Hepatocyte (in vitro differentiated cells): ENCODE data around the gene ZBTB20. TPM values are rescaled to one million over a fixed set of nuclear protein-coding genes. Genes with fewer than 3 reads are reported as not detected.

Experiments used
- DNase-seq: peaks from one replicate; pipeline ENCODE4 v3.0.0-alpha.2; 2016; ENCODE audit warnings: low spot score
- H2AFZ ChIP-seq: fragments of 200-600 bp; sonication (generic); 2 replicates; pipeline ENCODE4 v1.6.0; 2016; ENCODE audit warnings: antibody characterized with exemption, mild to moderate bottlenecking
- H3K27ac ChIP-seq: fragments of 200-600 bp; sonication (generic); 2 replicates; pipeline ENCODE4 v1.5.1; 2016; ENCODE audit warnings: mild to moderate bottlenecking
- H3K27me3 ChIP-seq: fragments of 200-600 bp; sonication (generic); 2 replicates; pipeline ENCODE4 v1.6.1; 2016
- H3K36me3 ChIP-seq: fragments of 200-600 bp; sonication (generic); replicated peaks from 2 replicates; pipeline ENCODE4 v1.5.1; 2016; ENCODE audit warnings: low read depth; ENCODE audit not compliant: insufficient read depth
- H3K4me1 ChIP-seq: fragments of 200-600 bp; sonication (generic); 2 replicates; pipeline ENCODE4 v1.5.1; 2016; ENCODE audit warnings: mild to moderate bottlenecking, moderate library complexity; ENCODE audit not compliant: insufficient read depth
- H3K4me2 ChIP-seq: fragments of 200-600 bp; sonication (generic); 2 replicates; pipeline ENCODE4 v1.6.0; 2016
- H3K4me3 ChIP-seq: fragments of 200-600 bp; sonication (generic); 2 replicates; pipeline ENCODE4 v1.5.1; 2016; ENCODE audit warnings: mild to moderate bottlenecking
- H3K79me2 ChIP-seq: fragments of 200-600 bp; sonication (generic); 2 replicates; pipeline ENCODE4 v1.6.0; 2017; ENCODE audit warnings: mild to moderate bottlenecking
- H3K9me2 ChIP-seq: fragments of 200-600 bp; sonication (generic); replicated peaks from 2 replicates; pipeline ENCODE4 v1.6.0; 2017; ENCODE audit warnings: mild to moderate bottlenecking; ENCODE audit not compliant: insufficient read depth
- H3K9me3 ChIP-seq: fragments of 200-600 bp; sonication (generic); 2 replicates; pipeline ENCODE4 v1.5.1; 2016; ENCODE audit warnings: low read depth, mild to moderate bottlenecking
- H4K20me1 ChIP-seq: fragments of 200-600 bp; sonication (generic); 2 replicates; pipeline ENCODE4 v1.6.0; 2016; ENCODE audit warnings: mild to moderate bottlenecking; ENCODE audit not compliant: insufficient read depth, poor library complexity, severe bottlenecking
- EZH2 ChIP-seq: fragments of 200-600 bp; sonication (generic); IDR thresholded peaks from 2 replicates; pipeline ENCODE4 v1.6.1; 2016; ENCODE audit warnings: antibody characterized with exemption, mild to moderate bottlenecking, borderline replicate concordance
- EZH2phosphoT487 ChIP-seq: fragments of 200-600 bp; sonication (generic); IDR thresholded peaks from one replicate; pipeline ENCODE4 v1.6.1; 2018; ENCODE audit warnings: antibody characterized with exemption, mild to moderate bottlenecking, low read depth, moderate library complexity; ENCODE audit not compliant: unreplicated experiment, severe bottlenecking
- WGBS: methylation state at CpG from one replicate; pipeline ENCODE4 v1.1.6; 2016; ENCODE audit warnings: low lambda C conversion rate; ENCODE audit errors: missing lambda C conversion rate; 5-methylcytosine and 5-hydroxymethylcytosine counted together
- polyA plus RNA-seq: library from polyadenylated mRNA; unstranded; fragments of >200 nt; fragmentation: Nextera tagmentation; extraction: Ambion mirVana; gene quantifications from 2 replicates; pipeline ENCODE4 v1.2.1, GENCODE V29; 2016
- total RNA-seq: library from RNA; depleted of rRNA; stranded (reverse); fragments of >200 nt; gene quantifications from 2 replicates; pipeline ENCODE4 v1.2.3, GENCODE V29; 2014
- TF ChIP-seq, protein P1 (sequence below): fragments of 200-600 bp; sonication (generic); IDR thresholded peaks from 2 replicates; pipeline ENCODE4 v1.5.1; 2016; ENCODE audit warnings: antibody characterized with exemption, mild to moderate bottlenecking; ENCODE audit not compliant: poor library complexity

ZBTB20 gene
- total and polyA plus RNA-seq, 2 experiments from 2014 or later = 25.8 to 28.0 TPM

DNA sequence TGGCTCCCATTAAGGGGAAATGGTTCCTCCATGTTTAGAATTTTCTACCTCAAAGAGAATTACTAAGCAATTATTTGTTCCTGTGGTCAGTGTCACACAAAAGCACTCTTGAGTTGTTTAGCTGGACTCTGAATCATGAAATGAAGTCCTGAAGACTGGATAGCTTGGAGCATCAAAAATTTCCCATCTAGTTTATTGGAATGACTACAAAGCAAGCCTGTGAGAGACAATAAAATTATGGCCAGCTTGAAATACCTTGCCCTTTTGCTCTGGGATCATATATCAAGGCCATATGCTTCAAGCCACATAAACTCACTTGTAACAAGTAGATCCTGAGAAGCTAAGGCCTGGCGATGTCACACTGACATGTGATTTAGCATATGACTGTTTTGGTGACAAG is 561.0 kb downstream of the ZBTB20 start:
- Histone ChIP-seq H3K79me2 (no peaks in the 10 kb centered on the region), H3K9me2 (no peaks in the 10 kb centered on the region), H3K9me3 (no peaks in the 10 kb centered on the region), H3K36me3 (no peaks in the 10 kb centered on the region), H3K4me3 (no peak overlapping the region), H3K27me3 (no peaks in the 10 kb centered on the region), H2AFZ (no peak overlapping the region), H3K27ac (no peak overlapping the region), H4K20me1 (no peaks in the 10 kb centered on the region), H3K4me2 (no peak overlapping the region), H3K4me1 (no peaks in the 10 kb centered on the region)
- TF ChIP-seq EZH2phosphoT487 (no peak), EZH2 (no peak)
- TF ChIP-seq, protein P1, sequence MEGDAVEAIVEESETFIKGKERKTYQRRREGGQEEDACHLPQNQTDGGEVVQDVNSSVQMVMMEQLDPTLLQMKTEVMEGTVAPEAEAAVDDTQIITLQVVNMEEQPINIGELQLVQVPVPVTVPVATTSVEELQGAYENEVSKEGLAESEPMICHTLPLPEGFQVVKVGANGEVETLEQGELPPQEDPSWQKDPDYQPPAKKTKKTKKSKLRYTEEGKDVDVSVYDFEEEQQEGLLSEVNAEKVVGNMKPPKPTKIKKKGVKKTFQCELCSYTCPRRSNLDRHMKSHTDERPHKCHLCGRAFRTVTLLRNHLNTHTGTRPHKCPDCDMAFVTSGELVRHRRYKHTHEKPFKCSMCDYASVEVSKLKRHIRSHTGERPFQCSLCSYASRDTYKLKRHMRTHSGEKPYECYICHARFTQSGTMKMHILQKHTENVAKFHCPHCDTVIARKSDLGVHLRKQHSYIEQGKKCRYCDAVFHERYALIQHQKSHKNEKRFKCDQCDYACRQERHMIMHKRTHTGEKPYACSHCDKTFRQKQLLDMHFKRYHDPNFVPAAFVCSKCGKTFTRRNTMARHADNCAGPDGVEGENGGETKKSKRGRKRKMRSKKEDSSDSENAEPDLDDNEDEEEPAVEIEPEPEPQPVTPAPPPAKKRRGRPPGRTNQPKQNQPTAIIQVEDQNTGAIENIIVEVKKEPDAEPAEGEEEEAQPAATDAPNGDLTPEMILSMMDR = no peak
- 65% methylated on average over 1 of the region's 1 CpG for WGBS
- no peak for DNase-seq

DNA sequence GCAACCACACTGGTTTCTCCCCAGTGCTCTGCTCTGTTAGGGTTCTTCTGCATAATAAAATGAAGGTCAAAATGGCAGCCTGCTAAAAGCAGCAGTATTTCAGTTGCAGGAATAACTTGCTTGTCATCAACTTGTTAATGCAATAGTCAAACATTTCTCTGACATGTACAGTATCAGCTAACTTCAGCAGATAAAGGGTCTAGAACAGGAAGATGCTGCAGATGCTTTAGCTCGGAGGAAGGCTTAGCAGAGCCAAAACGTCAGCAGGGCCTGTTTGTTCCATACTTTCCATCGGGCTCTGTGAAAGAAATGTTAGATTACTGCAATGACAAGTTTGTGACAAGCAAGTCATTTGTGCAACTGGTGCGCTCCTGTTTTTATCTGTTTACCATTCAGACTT is 561.4 kb downstream of the ZBTB20 start:
- Histone ChIP-seq H3K79me2 (no peaks in the 10 kb centered on the region), H3K27ac (no peak overlapping the region), H3K9me3 (no peaks in the 10 kb centered on the region), H3K4me3 (no peak overlapping the region), H3K9me2 (no peaks in the 10 kb centered on the region), H4K20me1 (no peaks in the 10 kb centered on the region), H3K4me1 (no peaks in the 10 kb centered on the region), H3K27me3 (no peaks in the 10 kb centered on the region), H3K4me2 (no peak overlapping the region), H3K36me3 (no peaks in the 10 kb centered on the region), H2AFZ (no peak overlapping the region)
- no peak for DNase-seq
- no peak for TF ChIP-seq EZH2
- TF ChIP-seq, protein P1 = no peak
- TF ChIP-seq EZH2phosphoT487 = no peak
- 63% methylated on average over 4 of the region's 4 CpGs for WGBS

DNA sequence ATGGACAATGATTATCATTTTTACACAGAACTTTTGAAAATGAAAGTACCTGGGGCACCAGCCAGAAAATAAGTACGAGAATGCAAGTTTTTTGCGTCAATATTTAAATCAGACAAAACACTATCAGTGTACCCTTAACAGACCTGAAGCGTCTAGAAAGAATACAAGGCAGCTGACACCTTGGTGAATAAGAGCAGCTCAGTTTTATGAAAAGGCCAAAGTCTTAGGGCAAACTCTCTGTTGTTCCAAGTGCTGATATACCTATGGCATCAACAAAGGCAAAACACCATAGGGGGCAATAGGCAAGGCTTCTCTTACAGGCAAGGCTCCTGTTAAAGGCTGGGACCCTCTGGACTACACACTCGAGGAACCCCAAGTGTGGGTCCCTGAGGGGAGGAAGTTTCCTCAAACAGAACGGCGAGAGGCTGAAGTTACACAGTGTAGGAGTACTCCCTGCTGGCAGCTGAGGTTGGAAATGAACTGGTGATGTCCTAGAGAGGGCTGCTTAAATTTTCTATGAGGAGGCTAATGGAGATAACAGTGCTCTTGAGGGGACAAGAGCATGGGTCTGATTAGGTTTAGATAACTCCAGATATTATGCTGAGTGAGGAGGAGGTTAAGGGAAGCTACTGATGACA is 562.2 kb downstream of the ZBTB20 start:
- no peaks in the 10 kb centered on the region for H3K36me3 ChIP-seq
- DNase-seq = no peak
- H3K9me3 ChIP-seq = no peaks in the 10 kb centered on the region
- H3K79me2 ChIP-seq = no peaks in the 10 kb centered on the region
- no peaks in the 10 kb centered on the region for H3K27me3 ChIP-seq
- H3K4me3 ChIP-seq = no peak overlapping the region
- H3K27ac ChIP-seq = no peak overlapping the region
- 89% methylated on average over 6 of the region's 6 CpGs for WGBS
- no peaks in the 10 kb centered on the region for H3K4me1 ChIP-seq
- TF ChIP-seq, protein P1 = no peak
- TF ChIP-seq EZH2phosphoT487 = no peak
- TF ChIP-seq EZH2 = no peak
- no peaks in the 10 kb centered on the region for H3K9me2 ChIP-seq
- no peak overlapping the region for H3K4me2 ChIP-seq
- H2AFZ ChIP-seq = no peak overlapping the region
- H4K20me1 ChIP-seq = no peaks in the 10 kb centered on the region

DNA sequence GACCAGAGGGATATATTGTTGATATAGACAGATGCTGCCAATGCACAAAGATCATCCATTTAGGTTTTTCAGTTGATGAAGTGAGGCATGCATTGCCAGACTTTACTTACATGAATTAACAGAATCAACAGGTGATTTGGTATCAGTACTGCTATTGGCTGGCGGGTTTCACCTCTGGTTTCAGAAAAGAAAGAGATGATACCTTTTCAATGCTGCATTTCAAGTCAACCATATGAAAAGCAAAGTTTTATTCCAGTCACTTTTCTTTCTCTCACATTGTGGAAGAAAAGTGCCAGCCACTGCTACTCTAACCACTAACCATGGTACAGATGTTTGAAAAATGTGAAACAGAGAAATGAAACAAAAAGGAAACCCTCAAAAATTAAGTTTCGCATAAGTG is 564.2 kb downstream of the ZBTB20 start:
- H3K9me2 ChIP-seq = no peaks in the 10 kb centered on the region
- H3K79me2 ChIP-seq = no peaks in the 10 kb centered on the region
- no peaks in the 10 kb centered on the region for H3K4me1 ChIP-seq
- H2AFZ ChIP-seq = no peak overlapping the region
- WGBS = 94% methylated on average over 2 of the region's 2 CpGs
- no peaks in the 10 kb centered on the region for H3K9me3 ChIP-seq
- DNase-seq = no peak
- H3K4me2 ChIP-seq = no peak overlapping the region
- no peaks in the 10 kb centered on the region for H4K20me1 ChIP-seq
- no peaks in the 10 kb centered on the region for H3K27me3 ChIP-seq
- no peaks in the 10 kb centered on the region for H3K36me3 ChIP-seq
- TF ChIP-seq EZH2phosphoT487 (no peak), EZH2 (no peak)
- TF ChIP-seq, protein P1 = no peak
- H3K4me3 ChIP-seq = no peak overlapping the region
- H3K27ac ChIP-seq = no peak overlapping the region
